ENCODE data around the gene PTPN14. TPM values are rescaled to one million over a fixed set of nuclear protein-coding genes. Genes with fewer than 3 reads are reported as not detected.

The PTPN14 gene
- total RNA-seq, 2 donors from 2014 or later: 9.8 to 11.8 TPM

DNA sequence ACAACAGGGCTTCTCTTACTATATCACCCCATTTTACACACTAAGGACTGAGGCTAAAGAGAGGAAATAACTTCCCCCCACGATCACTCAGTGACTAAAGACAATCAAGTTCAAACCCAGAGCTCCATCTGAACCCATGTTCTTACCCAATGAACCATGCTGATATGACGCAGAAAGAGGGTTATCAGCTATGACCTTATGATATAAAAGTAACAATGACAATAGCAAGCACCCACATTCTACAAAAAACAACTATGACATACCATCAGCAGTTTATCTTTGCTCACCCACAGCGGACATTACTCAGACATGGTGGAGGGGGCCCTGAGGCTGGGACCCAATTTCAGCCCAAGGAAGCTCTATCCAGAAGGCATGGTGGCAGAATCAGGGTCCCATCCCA, 75.7 kb downstream of the PTPN14 start:
- Histone ChIP-seq H3K4me3 (no peak overlapping the region), H3K27me3 (no peaks in the 10 kb centered on the region), H3K36me3 (no peaks in the 10 kb centered on the region), H3K9me3 (no peaks in the 10 kb centered on the region), H3K4me1 (no peaks in the 10 kb centered on the region), H3K9ac (ENCODE audit: low read depth in 2 of 2, low read length in 2 of 2) (no peak overlapping the region), H3K27ac (no peak overlapping the region)
- TF ChIP-seq, protein P1, sequence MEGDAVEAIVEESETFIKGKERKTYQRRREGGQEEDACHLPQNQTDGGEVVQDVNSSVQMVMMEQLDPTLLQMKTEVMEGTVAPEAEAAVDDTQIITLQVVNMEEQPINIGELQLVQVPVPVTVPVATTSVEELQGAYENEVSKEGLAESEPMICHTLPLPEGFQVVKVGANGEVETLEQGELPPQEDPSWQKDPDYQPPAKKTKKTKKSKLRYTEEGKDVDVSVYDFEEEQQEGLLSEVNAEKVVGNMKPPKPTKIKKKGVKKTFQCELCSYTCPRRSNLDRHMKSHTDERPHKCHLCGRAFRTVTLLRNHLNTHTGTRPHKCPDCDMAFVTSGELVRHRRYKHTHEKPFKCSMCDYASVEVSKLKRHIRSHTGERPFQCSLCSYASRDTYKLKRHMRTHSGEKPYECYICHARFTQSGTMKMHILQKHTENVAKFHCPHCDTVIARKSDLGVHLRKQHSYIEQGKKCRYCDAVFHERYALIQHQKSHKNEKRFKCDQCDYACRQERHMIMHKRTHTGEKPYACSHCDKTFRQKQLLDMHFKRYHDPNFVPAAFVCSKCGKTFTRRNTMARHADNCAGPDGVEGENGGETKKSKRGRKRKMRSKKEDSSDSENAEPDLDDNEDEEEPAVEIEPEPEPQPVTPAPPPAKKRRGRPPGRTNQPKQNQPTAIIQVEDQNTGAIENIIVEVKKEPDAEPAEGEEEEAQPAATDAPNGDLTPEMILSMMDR (IDR thresholded peaks at IDR 0.05): no peak
- intact Hi-C loops (cut with DNase I): no loop called here
- DNase-seq: no peak

DNA sequence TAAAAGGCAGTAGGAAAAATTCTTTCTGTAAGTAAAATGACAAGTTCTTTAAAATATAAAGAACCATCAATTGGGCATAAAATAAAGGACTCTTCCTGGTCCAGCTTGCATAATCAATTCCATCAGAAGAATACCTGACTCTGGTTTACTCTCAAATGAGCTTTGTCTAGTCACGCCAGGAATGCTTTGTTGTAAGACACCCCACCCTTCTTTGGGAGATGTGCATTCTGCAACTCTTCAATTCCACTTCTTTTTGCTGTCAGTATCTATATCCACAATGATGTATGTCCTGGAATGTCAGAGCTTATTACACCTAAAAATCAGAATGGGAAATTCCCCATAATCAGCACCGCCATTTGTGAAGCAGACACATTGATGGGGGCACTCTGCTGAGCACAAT, 76.1 kb downstream of the PTPN14 start:
- TF ChIP-seq, protein P1 (IDR thresholded peaks at IDR 0.05): no peak
- Histone ChIP-seq H3K4me1 (no peaks in the 10 kb centered on the region), H3K27ac (no peak overlapping the region), H3K9ac (ENCODE audit: low read depth in 2 of 2, low read length in 2 of 2) (no peak overlapping the region), H3K36me3 (no peaks in the 10 kb centered on the region), H3K27me3 (no peaks in the 10 kb centered on the region), H3K9me3 (no peaks in the 10 kb centered on the region), H3K4me3 (no peak overlapping the region)
- DNase-seq: no peak
- intact Hi-C loops (cut with DNase I): no loop called here

DNA sequence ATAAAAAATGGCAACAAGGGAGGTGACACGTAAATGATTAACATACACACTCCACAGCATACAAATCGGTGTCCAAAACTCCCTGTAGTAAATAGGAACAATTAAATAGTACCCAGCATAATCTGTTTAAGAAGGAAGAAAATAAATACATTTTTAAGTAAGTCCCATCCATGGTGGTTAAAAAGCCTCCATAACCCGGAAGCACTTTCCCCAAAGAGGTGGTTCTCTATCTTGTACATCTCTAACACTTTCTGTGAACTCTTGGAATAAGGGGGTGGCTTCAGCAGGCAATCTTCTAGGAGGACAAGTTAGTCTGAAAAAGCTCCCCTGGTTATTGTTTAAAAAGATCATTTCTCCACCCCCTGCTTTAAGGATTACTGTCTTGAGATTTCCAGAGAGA, 76.9 kb downstream of the PTPN14 start:
- no peak for DNase-seq
- H3K9ac ChIP-seq (ENCODE audit: low read depth in 2 of 2, low read length in 2 of 2): no peak overlapping the region
- no peak overlapping the region for H3K27ac ChIP-seq
- no peaks in the 10 kb centered on the region for H3K27me3 ChIP-seq
- no peaks in the 10 kb centered on the region for H3K36me3 ChIP-seq
- no peak overlapping the region for H3K4me3 ChIP-seq
- no peaks in the 10 kb centered on the region for H3K4me1 ChIP-seq
- intact Hi-C loops (cut with DNase I): no loop called here
- TF ChIP-seq, protein P1 (IDR thresholded peaks at IDR 0.05): no peak
- H3K9me3 ChIP-seq: no peaks in the 10 kb centered on the region

DNA sequence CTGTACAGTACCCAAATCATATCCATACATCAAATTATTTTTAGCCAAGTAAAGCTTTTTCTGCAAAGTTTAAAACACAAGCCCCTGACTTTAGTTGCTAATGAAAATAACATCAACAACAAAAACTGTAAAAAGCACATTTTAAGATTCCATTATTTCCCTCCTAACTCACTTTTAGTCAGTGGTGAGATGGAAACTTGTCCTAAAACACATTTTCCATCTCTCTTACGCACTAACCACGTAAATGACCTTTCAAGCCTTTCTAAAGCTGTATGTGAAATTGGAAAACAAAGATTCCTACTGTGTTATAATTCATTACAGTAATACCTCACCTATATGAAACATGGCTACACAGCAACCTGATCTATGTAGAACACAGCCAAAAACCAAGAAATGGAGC, 77.5 kb downstream of the PTPN14 start:
- H3K36me3 ChIP-seq: no peaks in the 10 kb centered on the region
- H3K9me3 ChIP-seq: no peaks in the 10 kb centered on the region
- H3K27ac ChIP-seq: no peak overlapping the region
- no peaks in the 10 kb centered on the region for H3K27me3 ChIP-seq
- H3K4me1 ChIP-seq: no peaks in the 10 kb centered on the region
- H3K4me3 ChIP-seq: no peak overlapping the region
- intact Hi-C loops (cut with DNase I): no loop called here
- TF ChIP-seq, protein P1 (IDR thresholded peaks at IDR 0.05): no peak
- H3K9ac ChIP-seq (ENCODE audit: low read depth in 2 of 2, low read length in 2 of 2): no peak overlapping the region
- DNase-seq: no peak

DNA sequence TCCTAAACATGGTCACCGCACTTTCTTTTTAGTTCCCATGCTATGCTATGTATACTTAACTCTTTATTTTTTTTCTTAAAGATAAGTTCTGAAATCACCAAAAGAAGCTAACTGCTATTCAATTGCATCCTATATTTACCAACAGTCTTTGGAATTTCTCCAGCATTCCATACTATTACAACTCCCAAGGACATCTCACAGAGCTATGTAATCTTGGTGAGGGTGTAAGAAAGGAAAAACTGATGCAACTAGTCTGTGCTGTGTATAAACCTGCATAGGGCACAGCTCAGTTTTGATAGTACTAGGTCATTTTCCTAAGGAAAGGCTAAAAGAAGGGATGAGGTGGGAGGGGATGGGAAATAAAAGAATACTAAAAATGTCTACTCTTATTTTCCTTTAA, 78.0 kb downstream of the PTPN14 start:
- H3K9me3 ChIP-seq: no peaks in the 10 kb centered on the region
- no peaks in the 10 kb centered on the region for H3K4me1 ChIP-seq
- intact Hi-C loops (cut with DNase I): no loop called here
- no peak for DNase-seq
- H3K27me3 ChIP-seq: no peaks in the 10 kb centered on the region
- H3K9ac ChIP-seq (ENCODE audit: low read depth in 2 of 2, low read length in 2 of 2): no peak overlapping the region
- TF ChIP-seq, protein P1 (IDR thresholded peaks at IDR 0.05): no peak
- no peak overlapping the region for H3K4me3 ChIP-seq
- H3K27ac ChIP-seq: no peak overlapping the region
- H3K36me3 ChIP-seq: no peaks in the 10 kb centered on the region

DNA sequence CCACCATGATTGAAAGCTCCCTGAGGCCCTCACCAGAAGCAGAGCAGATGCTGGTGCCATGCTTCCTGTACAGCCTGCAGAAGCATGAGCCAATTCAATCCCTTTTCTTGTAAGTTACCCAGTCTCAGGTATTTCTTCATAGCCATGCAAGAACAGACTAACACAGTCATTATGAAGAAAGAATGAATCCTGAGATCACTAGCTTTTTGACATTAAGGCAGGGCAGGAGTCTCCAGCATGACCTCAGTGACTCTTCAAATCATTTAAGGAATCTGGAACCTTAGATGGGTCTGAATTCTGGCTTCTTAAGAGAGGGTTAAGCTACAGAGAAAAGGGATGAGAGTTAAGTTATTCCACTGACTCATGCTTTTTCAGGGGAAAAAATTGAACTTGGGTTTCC, 79.0 kb downstream of the PTPN14 start:
- H3K9me3 ChIP-seq: no peaks in the 10 kb centered on the region
- no peaks in the 10 kb centered on the region for H3K36me3 ChIP-seq
- no peak overlapping the region for H3K4me3 ChIP-seq
- no peak for DNase-seq
- no peak overlapping the region for H3K27ac ChIP-seq
- no peaks in the 10 kb centered on the region for H3K27me3 ChIP-seq
- intact Hi-C loops (cut with DNase I): no loop called here
- H3K9ac ChIP-seq (ENCODE audit: low read depth in 2 of 2, low read length in 2 of 2): no peak overlapping the region
- no peaks in the 10 kb centered on the region for H3K4me1 ChIP-seq
- TF ChIP-seq, protein P1 (IDR thresholded peaks at IDR 0.05): no peak
